OCI-LY3 (cell line): Measurements from ENCODE around the gene GAS7.

Experiments
- H2AFZ ChIP-seq: fragments of 200-600, 300-600 bp; shearing (Covaris generic); 2 replicates; pipeline ENCODE4 v1.6.0; 2014; ENCODE audit warnings: antibody characterized with exemption, low read depth, low read length
- H3K27ac ChIP-seq: fragments of 200-600, 300-600 bp; sonication (generic); 2 replicates; pipeline ENCODE4 v1.5.1; 2014; ENCODE audit warnings: mild to moderate bottlenecking, low read length, moderate library complexity, mixed read lengths
- H3K27me3 ChIP-seq: fragments of 200-600, 300-600 bp; sonication (generic); 2 replicates; pipeline ENCODE4 v1.6.1; 2014; ENCODE audit warnings: low read depth, low read length, mixed read lengths
- H3K36me3 ChIP-seq: fragments of 200-600, 300-600 bp; sonication (generic); replicated peaks from 2 replicates; pipeline ENCODE3; 2014; ENCODE audit warnings: low read depth, low read length, mixed read lengths
- H3K4me1 ChIP-seq: fragments of 300-600, 200-600 bp; sonication (generic); 2 replicates; pipeline ENCODE4 v1.6.1; 2014; ENCODE audit warnings: low read length, mixed read lengths
- H3K4me2 ChIP-seq: fragments of 200-600, 300-600 bp; sonication (generic); 2 replicates; pipeline ENCODE4 v1.6.1; 2014; ENCODE audit warnings: low read length, mixed read lengths
- H3K4me3 ChIP-seq: fragments of 300-600, 200-600 bp; sonication (generic); 2 replicates; pipeline ENCODE4 v1.5.1; 2014; ENCODE audit warnings: antibody characterized with exemption, mild to moderate bottlenecking, low read length, moderate library complexity
- H3K79me2 ChIP-seq: fragments of 300-600, 200-600 bp; shearing (Covaris generic); 2 replicates; pipeline ENCODE4 v1.6.1; 2014; ENCODE audit warnings: mild to moderate bottlenecking, low read length, mixed read lengths
- H3K9ac ChIP-seq: fragments of 300-600, 200-600 bp; shearing (Covaris generic); 2 replicates; pipeline ENCODE4 v1.6.0; 2014; ENCODE audit warnings: mild to moderate bottlenecking, low read length, moderate library complexity
- H3K9me3 ChIP-seq: fragments of 200-600, 300-600 bp; shearing (Covaris generic); 2 replicates; pipeline ENCODE4 v1.6.1; 2014; ENCODE audit warnings: low read length, mixed read lengths; ENCODE audit not compliant: insufficient read depth
- H4K20me1 ChIP-seq: fragments of 200-600, 300-600 bp; sonication (generic); 2 replicates; pipeline ENCODE4 v1.6.1; 2016; ENCODE audit warnings: low read length, mixed read lengths; ENCODE audit not compliant: insufficient read depth
- CTCF ChIP-seq: fragments of 200-600, 300-600 bp; sonication (generic); IDR thresholded peaks from 2 replicates; pipeline ENCODE4 v1.5.1; 2014; ENCODE audit warnings: antibody characterized with exemption, low read length, low read depth
- EZH2phosphoT487 ChIP-seq: fragments of 200-600 bp; shearing (Covaris generic); IDR thresholded peaks from 2 replicates; pipeline ENCODE4 v1.6.1; 2018; ENCODE audit warnings: antibody characterized with exemption, mixed run types, low read depth

Gene GAS7

GRCh38 chr17:10200645-10201044 is 2.2 kb upstream of the GAS7 start:
- Histone ChIP-seq H2AFZ (no peak overlapping the region), H3K9ac (no peak overlapping the region), H3K27ac (no peak overlapping the region), H3K79me2 (no peaks in the 10 kb centered on the region), H3K9me3 (no peaks in the 10 kb centered on the region), H4K20me1 (no peaks in the 10 kb centered on the region), H3K36me3 (no peaks in the 10 kb centered on the region), H3K27me3 (no peaks in the 10 kb centered on the region), H3K4me2 (no peak overlapping the region), H3K4me1 (no peaks in the 10 kb centered on the region), H3K4me3 (no peak overlapping the region)
- TF ChIP-seq CTCF (no peak), EZH2phosphoT487 (no peak)

DNA sequence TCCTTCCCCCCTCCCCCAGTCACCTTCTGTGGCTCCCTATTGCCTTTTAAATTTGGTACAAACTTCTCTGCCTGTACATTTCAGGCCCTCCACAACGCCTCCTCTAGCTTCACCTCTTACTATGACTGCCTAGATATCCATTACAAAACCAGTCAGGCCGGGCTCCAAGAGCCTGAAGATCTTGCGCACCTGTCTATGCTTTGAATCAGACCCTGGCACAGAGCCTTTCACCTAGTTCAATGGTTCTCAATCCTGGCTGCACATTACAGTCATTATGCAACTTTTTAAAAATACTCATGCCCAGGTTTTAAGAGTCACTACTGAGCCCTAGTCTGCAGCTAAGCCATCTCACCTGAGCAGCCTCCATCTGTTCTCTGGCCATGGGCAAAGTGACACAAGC is 1.6 kb upstream of the GAS7 start:
- Histone ChIP-seq H3K27ac (no peak overlapping the region), H3K4me1 (no peaks in the 10 kb centered on the region), H4K20me1 (no peaks in the 10 kb centered on the region), H2AFZ (no peak overlapping the region), H3K27me3 (no peaks in the 10 kb centered on the region), H3K4me3 (no peak overlapping the region), H3K9me3 (no peaks in the 10 kb centered on the region), H3K9ac (no peak overlapping the region), H3K4me2 (no peak overlapping the region), H3K36me3 (no peaks in the 10 kb centered on the region), H3K79me2 (no peaks in the 10 kb centered on the region)
- TF ChIP-seq EZH2phosphoT487 = no peak
- TF ChIP-seq CTCF = no peak

- no peaks in the 10 kb centered on the region for H3K79me2 ChIP-seq
- TF ChIP-seq CTCF (no peak), EZH2phosphoT487 (no peak)
- H3K36me3 ChIP-seq = no peaks in the 10 kb centered on the region
- no peaks in the 10 kb centered on the region for H3K9me3 ChIP-seq
- no peak overlapping the region for H2AFZ ChIP-seq
- no peak overlapping the region for H3K4me2 ChIP-seq
- no peaks in the 10 kb centered on the region for H3K4me1 ChIP-seq
- H3K27ac ChIP-seq = no peak overlapping the region
- no peaks in the 10 kb centered on the region for H4K20me1 ChIP-seq
- H3K27me3 ChIP-seq = no peaks in the 10 kb centered on the region
- H3K4me3 ChIP-seq = no peak overlapping the region
- H3K9ac ChIP-seq = no peak overlapping the region
Measured at GRCh38 chr17:10197721-10198508, 491 bp downstream of the GAS7 start.

DNA sequence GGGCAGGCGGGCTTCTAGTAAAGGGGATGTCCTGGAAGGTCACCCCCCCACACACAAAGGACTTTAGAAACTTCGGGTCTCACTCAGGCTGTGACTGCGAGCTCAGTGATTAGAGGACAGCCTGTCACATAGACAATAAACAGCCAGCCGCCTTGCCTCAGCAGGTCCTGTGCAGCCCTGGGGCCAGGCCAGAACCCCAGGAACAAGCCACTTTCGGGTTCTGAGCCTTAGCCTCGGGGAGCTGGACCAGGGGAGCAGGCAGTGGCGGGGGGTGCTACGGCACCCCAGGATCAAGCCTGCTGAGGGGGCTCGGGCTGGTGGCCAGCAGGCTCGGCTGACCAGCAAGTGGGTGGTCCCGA is 1.1 kb downstream of the GAS7 start:
- H3K4me2 ChIP-seq = no peak overlapping the region
- TF ChIP-seq CTCF (no peak), EZH2phosphoT487 (no peak)
- no peaks in the 10 kb centered on the region for H3K9me3 ChIP-seq
- H3K4me3 ChIP-seq = no peak overlapping the region
- no peak overlapping the region for H3K9ac ChIP-seq
- no peaks in the 10 kb centered on the region for H3K27me3 ChIP-seq
- no peak overlapping the region for H3K27ac ChIP-seq
- H4K20me1 ChIP-seq = no peaks in the 10 kb centered on the region
- H2AFZ ChIP-seq = no peak overlapping the region
- H3K36me3 ChIP-seq = no peaks in the 10 kb centered on the region
- H3K79me2 ChIP-seq = no peaks in the 10 kb centered on the region
- no peaks in the 10 kb centered on the region for H3K4me1 ChIP-seq
